ENCODE data around the gene DAAM1.

Gene DAAM1

GRCh38 chr14:59313658-59314608 is 125.5 kb downstream of the DAAM1 start:
- H3K27me3 ChIP-seq (ENCODE audit: control insufficient read depth, insufficient read depth, low read length): no peaks in the 10 kb centered on the region
- H3K9ac ChIP-seq (ENCODE audit: low read length): no peak overlapping the region
- H3K9me3 ChIP-seq (ENCODE audit: control insufficient read depth, low read length): no peaks in the 10 kb centered on the region
- H3K4me3 ChIP-seq (ENCODE audit: low read length): no peak overlapping the region
- peaks cover 6% of the 10 kb centered on the region for H3K4me1 ChIP-seq (ENCODE audit: control insufficient read depth, insufficient read depth, low read length)
- no peaks in the 10 kb centered on the region for H3K36me3 ChIP-seq (ENCODE audit: control insufficient read depth, insufficient read depth, low read length)

DNA sequence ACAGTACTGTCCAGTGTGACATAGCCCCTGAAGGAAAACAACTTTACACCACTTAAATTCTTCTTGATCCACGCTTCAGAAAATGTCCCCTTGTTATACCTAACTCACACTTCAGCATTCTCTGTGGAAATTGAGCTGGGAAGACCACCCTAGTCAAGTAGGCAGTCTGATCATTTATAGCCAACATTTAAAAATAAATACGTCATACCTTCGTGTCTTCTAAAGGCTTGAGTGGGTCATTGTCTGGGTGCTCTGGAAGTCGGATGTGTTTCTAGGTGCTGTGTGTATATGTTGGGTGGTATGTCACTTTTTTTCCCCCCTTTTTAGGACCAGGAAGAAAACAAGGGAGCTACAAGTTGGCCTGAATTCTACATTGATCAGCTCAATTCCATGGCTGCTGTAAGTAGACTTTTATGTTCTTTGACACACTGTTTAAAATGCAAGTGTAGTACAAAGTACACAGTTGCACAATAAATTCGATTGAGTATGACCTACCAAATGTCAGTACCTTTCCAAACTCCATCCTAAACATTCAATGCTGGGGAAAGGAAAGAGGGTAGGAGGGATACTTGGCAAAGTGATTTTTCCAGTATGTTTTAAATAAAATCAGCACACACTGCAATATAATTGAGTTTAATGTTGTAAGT is 126.6 kb downstream of the DAAM1 start:
- H3K27me3 ChIP-seq (ENCODE audit: control insufficient read depth, insufficient read depth, low read length): no peaks in the 10 kb centered on the region
- H3K4me1 ChIP-seq (ENCODE audit: control insufficient read depth, insufficient read depth, low read length): peaks cover 6% of the 10 kb centered on the region
- no peak overlapping the region for H3K4me3 ChIP-seq (ENCODE audit: low read length)
- no peaks in the 10 kb centered on the region for H3K36me3 ChIP-seq (ENCODE audit: control insufficient read depth, insufficient read depth, low read length)
- H3K9ac ChIP-seq (ENCODE audit: low read length): no peak overlapping the region
- no peaks in the 10 kb centered on the region for H3K9me3 ChIP-seq (ENCODE audit: control insufficient read depth, low read length)

DNA sequence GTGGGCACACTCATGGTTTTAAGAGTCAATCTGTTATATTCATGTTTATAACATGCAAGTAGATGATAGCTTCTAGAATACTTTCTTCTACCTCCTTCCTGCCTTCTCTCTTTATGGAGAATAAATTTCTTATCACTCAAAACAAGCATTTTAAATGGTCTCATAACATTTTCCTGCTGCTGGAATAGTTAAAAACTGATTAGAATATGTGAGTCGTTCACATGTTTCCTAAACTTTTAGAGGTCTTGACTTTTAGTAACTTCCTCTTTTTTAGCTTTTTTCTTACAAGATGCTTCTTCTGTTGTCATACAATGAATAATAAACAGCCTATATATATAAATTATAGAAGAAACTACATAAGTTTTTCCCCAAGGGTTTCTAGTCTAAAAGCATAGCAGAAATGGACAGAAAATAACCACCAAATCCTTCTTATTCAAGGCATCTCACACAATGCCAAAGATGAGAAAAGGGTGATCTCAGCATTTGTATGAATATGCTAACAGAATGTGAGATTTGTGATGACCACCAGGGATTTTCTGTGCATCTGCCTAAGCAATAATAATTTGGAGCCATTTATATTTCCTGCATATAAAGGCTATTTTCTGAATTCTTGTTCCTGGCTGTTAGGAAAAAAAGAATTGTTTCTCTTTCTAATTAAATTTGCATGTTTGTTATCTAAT is 127.8 kb downstream of the DAAM1 start:
- H3K9me3 ChIP-seq (ENCODE audit: control insufficient read depth, low read length): no peaks in the 10 kb centered on the region
- peaks cover 6% of the 10 kb centered on the region for H3K4me1 ChIP-seq (ENCODE audit: control insufficient read depth, insufficient read depth, low read length)
- no peaks in the 10 kb centered on the region for H3K36me3 ChIP-seq (ENCODE audit: control insufficient read depth, insufficient read depth, low read length)
- no peak overlapping the region for H3K4me3 ChIP-seq (ENCODE audit: low read length)
- H3K27me3 ChIP-seq (ENCODE audit: control insufficient read depth, insufficient read depth, low read length): no peaks in the 10 kb centered on the region
- no peak overlapping the region for H3K9ac ChIP-seq (ENCODE audit: low read length)

- no peaks in the 10 kb centered on the region for H3K27me3 ChIP-seq (ENCODE audit: control insufficient read depth, insufficient read depth, low read length)
- no peaks in the 10 kb centered on the region for H3K9me3 ChIP-seq (ENCODE audit: control insufficient read depth, low read length)
- no peak overlapping the region for H3K4me3 ChIP-seq (ENCODE audit: low read length)
- no peaks in the 10 kb centered on the region for H3K36me3 ChIP-seq (ENCODE audit: control insufficient read depth, insufficient read depth, low read length)
- no peak overlapping the region for H3K9ac ChIP-seq (ENCODE audit: low read length)
- H3K4me1 ChIP-seq (ENCODE audit: control insufficient read depth, insufficient read depth, low read length): peaks cover 6% of the 10 kb centered on the region
Measured at GRCh38 chr14:59317346-59317745, 128.9 kb downstream of the DAAM1 start.

DNA sequence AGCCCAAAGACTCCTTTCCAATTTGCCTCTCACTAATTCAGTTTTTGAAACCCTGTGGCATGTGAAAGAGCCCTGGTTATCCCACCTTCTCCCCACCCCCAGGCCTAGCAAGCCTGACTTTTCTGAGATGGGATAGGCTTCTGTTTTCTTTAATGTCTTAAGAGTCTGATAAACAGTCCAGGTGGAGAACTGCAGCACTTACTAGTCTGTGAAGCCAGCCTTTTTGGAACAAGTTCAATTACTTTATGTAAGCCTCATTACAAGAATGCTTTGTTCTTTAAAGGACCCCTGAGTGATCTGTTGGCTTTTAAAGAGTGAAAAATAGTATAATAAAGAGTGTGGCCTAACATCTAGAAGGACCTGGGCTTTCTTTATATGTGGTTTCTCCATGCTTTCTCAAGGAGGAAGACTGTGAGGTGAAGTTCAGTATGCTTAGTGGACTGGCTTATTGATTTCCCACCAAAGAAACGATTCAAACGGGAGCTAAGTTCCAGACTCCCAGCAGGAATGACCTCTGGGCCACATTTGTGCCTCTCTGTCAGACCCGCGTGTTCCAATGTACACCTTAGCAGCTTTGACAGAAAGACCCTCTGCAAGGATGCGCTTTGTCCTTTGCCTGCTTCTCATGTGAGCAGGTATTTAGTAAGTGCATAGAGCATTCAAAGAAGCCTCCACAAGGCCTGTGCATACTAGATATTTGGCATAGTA is 129.5 kb downstream of the DAAM1 start:
- H3K9me3 ChIP-seq (ENCODE audit: control insufficient read depth, low read length): no peaks in the 10 kb centered on the region
- no peaks in the 10 kb centered on the region for H3K36me3 ChIP-seq (ENCODE audit: control insufficient read depth, insufficient read depth, low read length)
- H3K4me3 ChIP-seq (ENCODE audit: low read length): no peak overlapping the region
- peaks cover 6% of the 10 kb centered on the region for H3K4me1 ChIP-seq (ENCODE audit: control insufficient read depth, insufficient read depth, low read length)
- H3K27me3 ChIP-seq (ENCODE audit: control insufficient read depth, insufficient read depth, low read length): no peaks in the 10 kb centered on the region
- no peak overlapping the region for H3K9ac ChIP-seq (ENCODE audit: low read length)

- H3K4me3 ChIP-seq (ENCODE audit: low read length): no peak overlapping the region
- H3K9me3 ChIP-seq (ENCODE audit: control insufficient read depth, low read length): no peaks in the 10 kb centered on the region
- no peaks in the 10 kb centered on the region for H3K36me3 ChIP-seq (ENCODE audit: control insufficient read depth, insufficient read depth, low read length)
- no peak overlapping the region for H3K9ac ChIP-seq (ENCODE audit: low read length)
- H3K4me1 ChIP-seq (ENCODE audit: control insufficient read depth, insufficient read depth, low read length): peaks cover 6% of the 10 kb centered on the region
- H3K27me3 ChIP-seq (ENCODE audit: control insufficient read depth, insufficient read depth, low read length): no peaks in the 10 kb centered on the region
Measured at GRCh38 chr14:59318908-59319307, 130.4 kb downstream of the DAAM1 start.

GRCh38 chr14:59320361-59320760 is 131.9 kb downstream of the DAAM1 start:
- H3K36me3 ChIP-seq (ENCODE audit: control insufficient read depth, insufficient read depth, low read length): no peaks in the 10 kb centered on the region
- no peak overlapping the region for H3K9ac ChIP-seq (ENCODE audit: low read length)
- no peaks in the 10 kb centered on the region for H3K9me3 ChIP-seq (ENCODE audit: control insufficient read depth, low read length)
- H3K4me1 ChIP-seq (ENCODE audit: control insufficient read depth, insufficient read depth, low read length): peaks cover 6% of the 10 kb centered on the region
- no peaks in the 10 kb centered on the region for H3K27me3 ChIP-seq (ENCODE audit: control insufficient read depth, insufficient read depth, low read length)
- no peak overlapping the region for H3K4me3 ChIP-seq (ENCODE audit: low read length)

- no peak overlapping the region for H3K9ac ChIP-seq (ENCODE audit: low read length)
- H3K4me3 ChIP-seq (ENCODE audit: low read length): no peak overlapping the region
- no peaks in the 10 kb centered on the region for H3K36me3 ChIP-seq (ENCODE audit: control insufficient read depth, insufficient read depth, low read length)
- peaks cover 6% of the 10 kb centered on the region for H3K4me1 ChIP-seq (ENCODE audit: control insufficient read depth, insufficient read depth, low read length)
- no peaks in the 10 kb centered on the region for H3K27me3 ChIP-seq (ENCODE audit: control insufficient read depth, insufficient read depth, low read length)
- H3K9me3 ChIP-seq (ENCODE audit: control insufficient read depth, low read length): no peaks in the 10 kb centered on the region
Measured at GRCh38 chr14:59320763-59321625, 132.5 kb downstream of the DAAM1 start.

- Histone ChIP-seq H3K4me1 (ENCODE audit: control insufficient read depth, insufficient read depth, low read length) (peaks cover 6% of the 10 kb centered on the region), H3K36me3 (ENCODE audit: control insufficient read depth, insufficient read depth, low read length) (no peaks in the 10 kb centered on the region), H3K27me3 (ENCODE audit: control insufficient read depth, insufficient read depth, low read length) (no peaks in the 10 kb centered on the region), H3K4me3 (ENCODE audit: low read length) (no peak overlapping the region), H3K9ac (ENCODE audit: low read length) (no peak overlapping the region), H3K9me3 (ENCODE audit: control insufficient read depth, low read length) (no peaks in the 10 kb centered on the region)
Measured at GRCh38 chr14:59321626-59321949, 133.1 kb downstream of the DAAM1 start.

GRCh38 chr14:59325906-59326305 is 137.4 kb downstream of the DAAM1 start:
- H3K9ac ChIP-seq (ENCODE audit: low read length): no peak overlapping the region

DNA sequence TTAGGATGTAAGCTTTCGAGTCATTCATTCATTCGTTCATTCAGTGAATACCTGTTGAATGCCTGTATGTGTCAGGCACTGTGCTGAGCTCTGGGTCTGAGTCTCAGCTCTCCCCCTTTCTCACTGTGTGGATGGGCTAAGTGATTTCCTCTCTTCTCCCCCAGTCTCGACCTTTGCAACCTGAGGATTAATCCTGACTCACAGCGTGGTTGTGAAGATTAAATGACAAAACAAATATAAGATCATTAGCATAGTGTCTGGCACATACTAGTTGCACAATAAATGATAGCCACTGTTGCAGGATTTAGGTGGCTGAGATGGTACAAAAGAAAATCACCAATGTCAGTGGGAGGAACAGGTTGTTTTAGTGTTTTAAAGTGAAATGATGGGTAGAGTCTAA is 140.0 kb downstream of the DAAM1 start:
- no peaks in the 10 kb centered on the region for H3K36me3 ChIP-seq (ENCODE audit: control insufficient read depth, insufficient read depth, low read length)

More at GRCh38 chr14:59325906-59326305, 137.4 kb downstream of the DAAM1 start:
- H3K4me1 ChIP-seq (ENCODE audit: control insufficient read depth, insufficient read depth, low read length): no peaks in the 10 kb centered on the region
- H3K27me3 ChIP-seq (ENCODE audit: control insufficient read depth, insufficient read depth, low read length): no peaks in the 10 kb centered on the region
- H3K9me3 ChIP-seq (ENCODE audit: control insufficient read depth, low read length): no peaks in the 10 kb centered on the region
- no peak overlapping the region for H3K4me3 ChIP-seq (ENCODE audit: low read length)
- H3K36me3 ChIP-seq (ENCODE audit: control insufficient read depth, insufficient read depth, low read length): no peaks in the 10 kb centered on the region

More for the DNA sequence above, 140.0 kb downstream of the DAAM1 start:
- no peaks in the 10 kb centered on the region for H3K27me3 ChIP-seq (ENCODE audit: control insufficient read depth, insufficient read depth, low read length)
- H3K9ac ChIP-seq (ENCODE audit: low read length): no peak overlapping the region
- H3K4me3 ChIP-seq (ENCODE audit: low read length): no peak overlapping the region
- peaks cover 5% of the 10 kb centered on the region for H3K4me1 ChIP-seq (ENCODE audit: control insufficient read depth, insufficient read depth, low read length)
- no peaks in the 10 kb centered on the region for H3K9me3 ChIP-seq (ENCODE audit: control insufficient read depth, low read length)
